NCI-H2107 treated with DMSO at 0.1 percent for 48 hours (cell line): ENCODE measurements around the gene BCAS3.
"Not testable (repeated sequence)": the region's sequence is repeated elsewhere in the genome, so short reads cannot be mapped to it uniquely, and the experiment has no call there.

ENCODE experiments used
- DNase-seq: peaks from one replicate; lab custom pipeline; 2025; ENCODE audit not compliant: unreplicated experiment; lab: John Stamatoyannopoulos, UW

The BCAS3 gene

GRCh38 chr17:60744355-60744966 lies 66.8 kb downstream of the BCAS3 start:
- DNase-seq, result no peak

- no peak for DNase-seq
Observed at GRCh38 chr17:60745544-60745943, 67.9 kb downstream of the BCAS3 start.

GRCh38 chr17:60747069-60747808 lies 69.6 kb downstream of the BCAS3 start:
- DNase-seq, result no peak

- DNase-seq, result no peak
Observed at GRCh38 chr17:60748204-60748603, 70.6 kb downstream of the BCAS3 start.

- DNase-seq, result no peak
Observed at GRCh38 chr17:60749050-60749449, 71.4 kb downstream of the BCAS3 start.

GRCh38 chr17:60749708-60750107 lies 72.1 kb downstream of the BCAS3 start:
- no peak for DNase-seq

- no peak for DNase-seq
Observed at GRCh38 chr17:60750640-60751039, 73.0 kb downstream of the BCAS3 start.

GRCh38 chr17:60751884-60752283 lies 74.2 kb downstream of the BCAS3 start:
- DNase-seq, result no peak

- DNase-seq, result no peak
Observed at GRCh38 chr17:60752873-60753577, 75.4 kb downstream of the BCAS3 start.

GRCh38 chr17:60754057-60754604 lies 76.5 kb downstream of the BCAS3 start:
- no peak for DNase-seq

- DNase-seq, result not testable (repeated sequence)
Observed at GRCh38 chr17:60756798-60757197, 79.1 kb downstream of the BCAS3 start.

GRCh38 chr17:60757437-60757836 lies 79.8 kb downstream of the BCAS3 start:
- DNase-seq, result no peak

GRCh38 chr17:60759756-60760155 lies 82.1 kb downstream of the BCAS3 start:
- DNase-seq, result no peak

GRCh38 chr17:60761301-60761700 lies 83.7 kb downstream of the BCAS3 start:
- DNase-seq, result not testable (repeated sequence)

- no peak for DNase-seq
Observed at GRCh38 chr17:60766778-60767190, 89.1 kb downstream of the BCAS3 start.

- no peak for DNase-seq
Observed at GRCh38 chr17:60767744-60768308, 90.2 kb downstream of the BCAS3 start.

- peak; percentile 11 for DNase-seq
Observed at GRCh38 chr17:60769327-60769726, 91.7 kb downstream of the BCAS3 start.

- DNase-seq, result no peak
Observed at GRCh38 chr17:60770946-60771422, 93.3 kb downstream of the BCAS3 start.

- not testable (repeated sequence) for DNase-seq
Observed at GRCh38 chr17:60771621-60772020, 94.0 kb downstream of the BCAS3 start.

- DNase-seq, result no peak
Observed at GRCh38 chr17:60773552-60773951, 95.9 kb downstream of the BCAS3 start.

GRCh38 chr17:60781880-60782412 lies 104.3 kb downstream of the BCAS3 start:
- no peak for DNase-seq
